Loucy (cell line): ENCODE results near the gene IL15RA.

Experiments
- H2AFZ ChIP-seq: fragments of 200-600 bp; sonication (generic); 2 replicates; pipeline ENCODE4 v1.6.0; 2016; ENCODE audit warnings: antibody characterized with exemption, mild to moderate bottlenecking, low read length, moderate library complexity
- H3F3A ChIP-seq: fragments of 200-600 bp; 2 replicates; pipeline ENCODE4 v1.6.0; 2016; ENCODE audit warnings: antibody characterized with exemption, low read depth, mild to moderate bottlenecking
- H3K27me3 ChIP-seq: fragments of 200-600 bp; sonication (generic); 2 replicates; pipeline ENCODE4 v1.6.1; 2014; ENCODE audit warnings: low read length, mild to moderate bottlenecking; ENCODE audit not compliant: insufficient read depth, poor library complexity, severe bottlenecking
- H3K36me3 ChIP-seq: fragments of 200-600 bp; sonication (generic); 2 replicates; pipeline ENCODE4 v1.6.1; 2016; ENCODE audit warnings: low read length; ENCODE audit not compliant: insufficient read depth
- H3K4me1 ChIP-seq: fragments of 200-600 bp; sonication (generic); 2 replicates; pipeline ENCODE4 v1.5.1; 2014; ENCODE audit warnings: low read length, mild to moderate bottlenecking; ENCODE audit not compliant: insufficient read depth, poor library complexity, severe bottlenecking
- H3K4me2 ChIP-seq: fragments of 200-600 bp; sonication (generic); 2 replicates; pipeline ENCODE4 v1.6.0; 2014; ENCODE audit warnings: antibody characterized with exemption, low read length, low read depth, mild to moderate bottlenecking; ENCODE audit not compliant: poor library complexity, severe bottlenecking
- H3K4me3 ChIP-seq: fragments of 200-600 bp; sonication (generic); 2 replicates; pipeline ENCODE4 v1.5.1; 2014; ENCODE audit warnings: low read length, mild to moderate bottlenecking, mixed read lengths; ENCODE audit not compliant: poor library complexity, severe bottlenecking
- H3K79me2 ChIP-seq: fragments of 200-600 bp; sonication (generic); 2 replicates; pipeline ENCODE4 v1.6.1; 2014; ENCODE audit warnings: low read length; ENCODE audit not compliant: insufficient read depth
- H3K9ac ChIP-seq: fragments of 200-600 bp; sonication (generic); 2 replicates; pipeline ENCODE4 v1.6.0; 2014; ENCODE audit warnings: mild to moderate bottlenecking, low read depth, low read length, moderate library complexity; ENCODE audit not compliant: poor library complexity, severe bottlenecking
- H3K9me2 ChIP-seq: fragments of 200-600 bp; sonication (generic); replicated peaks from 2 replicates; pipeline ENCODE4 v1.6.1; 2016; ENCODE audit warnings: low read depth, low read length, mixed read lengths
- H3K9me3 ChIP-seq: fragments of 200-600 bp; sonication (generic); 2 replicates; pipeline ENCODE4 v1.6.1; 2014; ENCODE audit warnings: mild to moderate bottlenecking, antibody characterized with exemption, low read length, low read depth; ENCODE audit not compliant: insufficient read depth
- H4K20me1 ChIP-seq: fragments of 200-600 bp; sonication (generic); 2 replicates; pipeline ENCODE4 v1.6.0; 2014; ENCODE audit warnings: antibody characterized with exemption, low read length, mild to moderate bottlenecking; ENCODE audit not compliant: insufficient read depth, poor library complexity, severe bottlenecking
- CTCF ChIP-seq: fragments of 200-600 bp; sonication (generic); conservative IDR thresholded peaks from 2 replicates; pipeline ENCODE4 v1.5.1; 2014; ENCODE audit warnings: mild to moderate bottlenecking, antibody characterized with exemption, low read length
- EZH2phosphoT487 ChIP-seq: fragments of 200-600 bp; IDR thresholded peaks from 2 replicates; pipeline ENCODE4 v1.6.1; 2018; ENCODE audit warnings: antibody characterized with exemption, mild to moderate bottlenecking, moderate library complexity, borderline replicate concordance

The IL15RA gene

GRCh38 chr10:5930272-5930671 lies 47.1 kb downstream of the IL15RA start:
- Histone ChIP-seq H3K4me2 (no peak overlapping the region), H2AFZ (no peak overlapping the region), H3K4me1 (no peaks in the 10 kb centered on the region), H3F3A (no peaks in the 10 kb centered on the region), H3K9me3 (no peaks in the 10 kb centered on the region), H3K9ac (no peak overlapping the region), H4K20me1 (no peaks in the 10 kb centered on the region), H3K9me2 (no peaks in the 10 kb centered on the region), H3K4me3 (no peak overlapping the region), H3K27me3 (no peaks in the 10 kb centered on the region), H3K79me2 (no peaks in the 10 kb centered on the region), H3K36me3 (peaks cover 55% of the 10 kb centered on the region)
- TF ChIP-seq EZH2phosphoT487 (no peak), CTCF (no peak)

GRCh38 chr10:5929442-5929841 lies 47.9 kb downstream of the IL15RA start:
- no peak overlapping the region for H2AFZ ChIP-seq
- peaks cover 60% of the 10 kb centered on the region for H3K36me3 ChIP-seq

GRCh38 chr10:5927306-5927705 lies 50.0 kb downstream of the IL15RA start:
- H3K36me3 ChIP-seq = peaks cover 79% of the 10 kb centered on the region
- H3F3A ChIP-seq = no peaks in the 10 kb centered on the region
- no peak overlapping the region for H3K9ac ChIP-seq
- H3K27me3 ChIP-seq = no peaks in the 10 kb centered on the region
- no peaks in the 10 kb centered on the region for H3K9me3 ChIP-seq
- no peak overlapping the region for H3K4me2 ChIP-seq
- no peak overlapping the region for H3K4me3 ChIP-seq
- H3K4me1 ChIP-seq = no peaks in the 10 kb centered on the region
- H3K79me2 ChIP-seq = no peaks in the 10 kb centered on the region
- no peak overlapping the region for H2AFZ ChIP-seq
- TF ChIP-seq CTCF (no peak), EZH2phosphoT487 (no peak)
- H4K20me1 ChIP-seq = no peaks in the 10 kb centered on the region
- H3K9me2 ChIP-seq = no peaks in the 10 kb centered on the region

More at GRCh38 chr10:5929442-5929841, 47.9 kb downstream of the IL15RA start:
- Histone ChIP-seq H3K4me1 (no peaks in the 10 kb centered on the region), H3K9me2 (no peaks in the 10 kb centered on the region), H3F3A (no peaks in the 10 kb centered on the region), H3K27me3 (no peaks in the 10 kb centered on the region), H3K9ac (no peak overlapping the region), H3K4me3 (no peak overlapping the region), H3K9me3 (no peaks in the 10 kb centered on the region), H3K4me2 (no peak overlapping the region), H4K20me1 (no peaks in the 10 kb centered on the region), H3K79me2 (no peaks in the 10 kb centered on the region)
- TF ChIP-seq EZH2phosphoT487 = no peak
- TF ChIP-seq CTCF = no peak
